SJSA1 (cell line): ENCODE measurements around the gene PPM1L. TPM values are rescaled to one million over a fixed set of nuclear protein-coding genes. Genes with fewer than 3 reads are reported as not detected.
"Not testable (repeated sequence)": the region's sequence is repeated elsewhere in the genome, so short reads cannot be mapped to it uniquely, and the experiment has no call there.

Experiments used
- DNase-seq, 2 experiments: peaks; one replicate each; pipeline ENCODE4 v3.0.0-alpha.2; 2015 to 2020; ENCODE audit warnings: low spot score in 2 of 2, low read depth in 1 of 2
- H3K27ac ChIP-seq: fragments of 250-450 bp; sonication (Bioruptor Pico); 2 replicates; pipeline ENCODE4 v1.5.1; 2020; ENCODE audit warnings: mild to moderate bottlenecking, moderate library complexity
- H3K27me3 ChIP-seq: fragments of 250-450 bp; sonication (Bioruptor Pico); replicated peaks from 2 replicates; pipeline ENCODE4 v1.5.1; 2020; ENCODE audit warnings: mild to moderate bottlenecking, moderate library complexity
- H3K36me3 ChIP-seq: fragments of 250-450 bp; sonication (Bioruptor Pico); 2 replicates; pipeline ENCODE4 v1.5.1; 2020; ENCODE audit warnings: mild to moderate bottlenecking
- H3K4me1 ChIP-seq: fragments of 250-450 bp; sonication (Bioruptor Pico); replicated peaks from 2 replicates; pipeline ENCODE4 v1.6.1; 2021; ENCODE audit warnings: mild to moderate bottlenecking
- H3K4me3 ChIP-seq: fragments of 250-450 bp; sonication (Bioruptor Pico); 2 replicates; pipeline ENCODE4 v1.5.1; 2020; ENCODE audit warnings: mild to moderate bottlenecking
- H3K9me3 ChIP-seq: fragments of 250-450 bp; sonication (Bioruptor Pico); replicated peaks from 2 replicates; pipeline ENCODE4 v1.5.1; 2020; ENCODE audit warnings: mild to moderate bottlenecking
- total RNA-seq: library from RNA; depleted of rRNA; stranded (reverse); fragments of >200 nt; shearing (Covaris generic); gene quantifications from 2 replicates; pipeline ENCODE4 v1.2.3, GENCODE V29; 2014

PPM1L gene
- total RNA-seq, 1 experiment from 2014 or later, result 0.24 TPM

DNA sequence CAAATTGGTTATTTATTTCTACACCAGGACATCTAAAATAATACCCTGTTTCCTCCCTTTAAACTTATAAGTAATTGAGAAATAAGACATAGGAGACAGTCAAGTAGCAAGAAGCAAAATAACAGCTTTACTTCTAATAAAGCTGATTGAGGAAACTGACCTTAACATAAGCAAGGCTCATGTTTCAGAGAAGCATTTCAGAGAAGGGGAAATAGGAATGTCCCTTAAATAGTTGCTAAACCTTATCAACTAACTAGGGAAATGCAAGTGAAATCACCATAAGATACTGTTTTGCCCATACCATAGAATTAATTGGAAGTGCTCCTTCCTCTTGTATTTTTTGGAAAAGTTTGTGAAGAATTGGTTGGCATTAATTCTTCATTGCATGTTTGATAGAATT, 264.2 kb downstream of the PPM1L start:
- no peak overlapping the region for H3K4me3 ChIP-seq
- no peaks in the 10 kb centered on the region for H3K27me3 ChIP-seq
- DNase-seq, result no peak
- no peaks in the 10 kb centered on the region for H3K36me3 ChIP-seq
- H3K9me3 ChIP-seq, result no peaks in the 10 kb centered on the region; the same call in 1 of the 2 replicates
- no peaks in the 10 kb centered on the region for H3K4me1 ChIP-seq
- no peak overlapping the region for H3K27ac ChIP-seq

DNA sequence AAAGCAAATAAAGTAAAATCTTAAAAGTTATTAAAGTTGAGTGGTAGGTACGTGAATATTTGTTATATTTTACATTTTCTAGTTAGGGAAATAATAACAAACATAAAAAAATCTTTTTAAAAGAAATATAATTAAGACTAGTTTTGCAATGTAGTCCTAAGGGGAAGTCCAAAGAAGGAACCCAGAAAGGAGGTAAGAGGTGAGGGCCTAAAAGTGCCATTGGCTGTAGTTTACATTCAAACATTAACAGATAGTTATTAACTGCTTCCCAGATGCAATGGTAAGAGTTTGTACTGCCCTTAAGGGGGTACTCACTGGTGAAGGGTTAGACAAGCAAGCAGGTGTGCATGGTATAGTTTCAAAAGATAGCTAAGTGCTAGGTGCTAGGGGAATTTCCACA, 269.9 kb downstream of the PPM1L start:
- no peak overlapping the region for H3K27ac ChIP-seq
- H3K4me3 ChIP-seq, result no peak overlapping the region
- no peaks in the 10 kb centered on the region for H3K27me3 ChIP-seq
- no peaks in the 10 kb centered on the region; the same call in 1 of the 2 replicates for H3K9me3 ChIP-seq
- DNase-seq, result no peak
- H3K4me1 ChIP-seq, result no peaks in the 10 kb centered on the region
- no peaks in the 10 kb centered on the region for H3K36me3 ChIP-seq

DNA sequence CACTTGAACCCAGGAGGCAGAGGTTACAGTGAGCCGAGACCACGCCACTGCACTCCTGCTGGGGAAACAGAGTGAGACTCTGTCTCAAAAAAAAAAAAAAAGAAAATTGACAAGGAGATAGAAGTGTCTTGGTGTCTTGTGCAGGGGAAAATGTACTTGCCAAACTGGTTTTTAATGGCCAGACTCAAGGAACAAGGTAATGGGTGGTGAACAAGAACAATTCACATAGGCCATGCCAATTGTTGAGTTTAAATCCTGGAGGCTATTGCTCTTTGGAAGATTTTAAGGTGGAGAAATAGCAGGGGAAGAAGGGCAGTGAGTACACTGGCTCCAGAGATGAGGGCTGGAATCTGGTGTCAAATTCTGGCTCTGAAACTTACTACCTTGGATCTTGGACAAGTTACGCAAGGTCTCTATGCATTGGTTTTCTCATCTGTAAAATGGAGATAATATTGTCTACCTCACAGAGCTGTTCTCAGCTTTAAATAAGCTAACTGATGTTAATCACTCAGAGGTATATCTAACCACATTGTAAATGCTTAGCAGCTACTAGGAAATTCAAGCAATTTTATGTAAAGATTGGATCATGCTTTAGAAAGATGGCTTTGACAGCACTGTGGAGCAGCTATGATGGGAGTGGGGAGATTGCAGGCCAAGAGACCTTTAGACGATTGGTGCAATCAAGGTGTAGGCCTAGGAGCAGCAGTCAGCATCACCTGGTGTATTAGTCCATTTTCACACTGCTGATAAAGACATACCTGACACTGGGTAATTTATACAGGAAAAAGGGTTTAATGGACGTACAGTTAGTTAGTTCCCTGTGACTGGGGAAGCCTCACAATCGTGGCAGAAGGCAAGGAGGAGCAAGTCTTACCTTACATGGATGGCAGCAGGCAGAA, 270.8 kb downstream of the PPM1L start:
- Histone ChIP-seq H3K36me3 (no peaks in the 10 kb centered on the region), H3K9me3 (no peaks in the 10 kb centered on the region; the same call in 1 of the 2 replicates), H3K4me3 (no peak overlapping the region), H3K4me1 (no peaks in the 10 kb centered on the region), H3K27ac (no peak overlapping the region), H3K27me3 (no peaks in the 10 kb centered on the region)
- no peak for DNase-seq

DNA sequence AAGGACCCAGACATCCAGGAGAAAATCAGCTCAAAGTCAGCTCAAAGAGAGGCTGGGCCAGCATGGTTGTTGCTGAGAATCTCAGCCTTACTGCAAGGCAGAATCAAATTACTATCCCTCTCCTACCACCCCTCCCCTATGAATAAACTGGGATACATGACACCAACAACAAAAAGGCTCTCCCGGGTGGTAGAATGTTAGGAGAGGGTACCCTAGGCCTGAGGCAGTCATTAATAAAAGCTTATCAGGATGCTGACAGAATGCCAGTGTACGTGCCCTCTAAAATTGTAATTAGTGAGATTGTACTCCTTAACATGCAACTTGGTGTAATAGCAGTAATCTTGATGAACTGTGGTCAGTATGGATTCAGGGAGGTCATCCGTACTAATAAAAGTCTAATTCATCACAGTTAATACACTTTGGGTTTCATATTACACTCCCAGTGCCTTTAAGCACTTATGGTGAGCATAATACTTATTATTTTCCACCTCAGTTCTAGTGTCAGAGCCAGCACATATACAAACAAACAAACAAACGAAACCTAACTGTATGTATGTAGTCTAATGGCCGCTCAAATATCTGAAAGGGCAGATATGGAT, 272.6 kb downstream of the PPM1L start:
- no peaks in the 10 kb centered on the region for H3K36me3 ChIP-seq
- no peak for DNase-seq
- H3K27ac ChIP-seq, result no peak overlapping the region
- no peaks in the 10 kb centered on the region for H3K27me3 ChIP-seq
- H3K9me3 ChIP-seq, result no peaks in the 10 kb centered on the region
- H3K4me3 ChIP-seq, result no peak overlapping the region
- no peaks in the 10 kb centered on the region for H3K4me1 ChIP-seq

DNA sequence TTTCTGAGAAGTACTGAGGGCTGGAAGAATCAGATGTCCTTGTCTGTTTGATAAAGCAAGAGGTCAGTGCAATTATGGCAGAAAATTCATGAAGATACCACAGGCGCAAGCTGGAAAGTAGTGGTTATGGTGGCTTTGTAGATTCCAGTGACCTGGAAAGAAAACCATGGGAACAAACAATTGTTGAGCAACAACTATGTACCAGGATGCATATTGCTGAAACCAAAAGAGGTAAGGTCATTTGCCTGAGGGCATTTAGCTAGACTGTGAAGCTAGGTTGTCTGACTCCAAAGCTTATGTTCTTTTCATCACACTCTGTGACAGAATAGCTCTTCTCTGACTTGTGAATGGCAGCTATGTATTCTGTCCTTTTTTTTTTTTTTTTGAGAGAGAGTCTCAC, 275.1 kb downstream of the PPM1L start:
- H3K36me3 ChIP-seq, result no peaks in the 10 kb centered on the region
- no peak for DNase-seq
- peaks cover 14% of the 10 kb centered on the region for H3K4me1 ChIP-seq
- H3K9me3 ChIP-seq, result no peaks in the 10 kb centered on the region
- no peaks in the 10 kb centered on the region for H3K27me3 ChIP-seq
- H3K27ac ChIP-seq, result no peak overlapping the region
- H3K4me3 ChIP-seq, result no peak overlapping the region

DNA sequence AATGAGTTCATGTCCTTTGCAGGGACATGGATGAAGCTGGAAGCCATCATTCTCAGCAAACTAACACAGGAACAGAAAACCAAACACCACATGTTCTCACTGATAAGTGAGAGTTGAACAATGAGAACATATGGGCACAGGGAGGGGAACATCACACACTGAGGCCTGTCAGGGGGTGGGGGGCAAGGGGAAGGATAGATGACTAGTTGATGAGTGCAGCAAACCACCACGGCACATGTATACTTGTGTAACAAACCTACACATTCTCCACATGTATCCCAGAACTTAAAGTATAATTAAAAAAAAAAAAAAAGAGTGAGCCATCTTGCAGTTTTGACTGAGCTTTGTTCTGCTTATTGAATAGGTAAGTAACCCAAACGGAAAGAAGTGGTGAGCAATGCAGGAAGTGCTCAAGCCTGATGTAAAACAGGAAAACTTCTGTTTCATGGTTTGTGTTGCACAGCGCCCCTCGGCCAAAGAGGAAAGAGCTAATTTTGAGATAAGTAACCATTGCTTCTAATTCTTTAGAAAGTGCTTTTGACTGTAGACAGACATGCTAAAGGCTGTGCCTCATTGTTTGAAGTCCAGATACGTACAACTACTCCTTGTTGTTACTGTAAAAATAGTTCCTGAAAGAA, 279.0 kb downstream of the PPM1L start:
- Histone ChIP-seq H3K4me1 (peaks cover 19% of the 10 kb centered on the region), H3K27ac (peak overlapping the region; percentile 67)
- H3K4me3 ChIP-seq, H3K27me3 ChIP-seq, H3K9me3 ChIP-seq, H3K36me3 ChIP-seq, DNase-seq: not testable (repeated sequence)

DNA sequence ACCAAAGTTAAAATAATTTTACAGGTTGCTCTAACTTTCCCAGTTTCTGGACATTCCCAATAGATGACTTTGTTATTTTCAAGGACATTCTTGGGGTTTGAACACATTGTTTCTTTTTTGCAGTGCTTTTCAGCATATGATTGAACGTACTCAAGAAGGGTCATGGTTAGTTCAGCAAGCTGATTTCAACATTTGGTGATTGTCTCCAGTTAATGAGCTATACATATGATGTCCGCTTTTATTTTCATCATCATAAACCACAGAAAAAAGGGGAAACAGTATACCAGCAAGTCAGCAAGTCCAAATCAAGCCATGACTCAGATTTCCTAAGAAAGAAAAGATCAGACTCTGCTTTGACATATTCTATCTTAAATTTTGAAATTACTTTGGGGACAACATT, 279.7 kb downstream of the PPM1L start:
- Histone ChIP-seq H3K4me1 (peaks cover 19% of the 10 kb centered on the region), H3K9me3 (no peaks in the 10 kb centered on the region), H3K36me3 (no peaks in the 10 kb centered on the region), H3K27ac (peak overlapping the region; percentile 67), H3K27me3 (no peaks in the 10 kb centered on the region), H3K4me3 (no peak overlapping the region)
- peak in 1 of 2 experiments; percentile 65 for DNase-seq

DNA sequence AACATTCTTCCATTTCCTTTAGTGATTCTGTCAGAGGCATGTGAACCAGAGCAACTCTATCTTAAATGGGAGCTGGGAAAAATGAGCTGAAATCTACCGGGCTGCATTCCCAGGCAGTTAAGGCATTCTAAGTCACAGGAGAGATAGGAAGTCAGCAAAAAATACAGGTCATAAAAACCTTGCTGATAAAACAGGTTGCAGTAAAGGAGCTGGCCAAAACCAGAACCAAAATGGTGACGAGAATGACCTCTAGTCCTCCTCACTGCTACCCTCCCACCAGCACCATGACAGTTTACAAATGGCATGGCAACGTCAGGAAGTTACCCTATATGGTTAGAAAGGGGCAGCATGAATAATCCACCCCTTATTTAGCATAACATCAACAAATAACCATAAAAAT, 282.7 kb downstream of the PPM1L start:
- H3K36me3 ChIP-seq, result no peaks in the 10 kb centered on the region
- no peaks in the 10 kb centered on the region for H3K27me3 ChIP-seq
- no peak for DNase-seq
- no peak overlapping the region for H3K4me3 ChIP-seq
- no peak overlapping the region for H3K27ac ChIP-seq
- H3K4me1 ChIP-seq, result peaks cover 40% of the 10 kb centered on the region
- H3K9me3 ChIP-seq, result no peaks in the 10 kb centered on the region

DNA sequence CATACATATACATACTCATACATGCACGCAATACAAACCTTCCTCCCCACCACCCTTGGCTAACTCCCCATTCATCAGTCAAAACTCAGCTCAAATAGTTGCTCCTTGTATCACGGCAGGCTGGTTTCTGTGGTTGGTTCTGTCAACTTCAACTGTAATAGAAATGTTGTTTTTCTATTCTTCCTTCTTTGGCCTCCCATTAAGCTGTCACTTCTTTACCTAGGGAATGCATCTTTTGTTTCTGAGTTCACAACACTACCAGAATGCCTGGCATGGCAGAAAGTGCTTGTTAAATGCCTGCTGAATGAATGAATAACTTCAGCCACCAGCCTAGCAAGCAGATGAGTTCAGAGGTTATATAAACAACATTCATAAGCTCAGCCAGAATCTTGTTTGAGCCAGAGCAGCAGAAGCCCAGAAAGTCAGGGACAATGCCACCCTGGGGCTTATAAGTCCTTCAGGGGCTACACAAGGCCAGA, 286.0 kb downstream of the PPM1L start:
- peak; percentile 69 to 89 for DNase-seq

DNA sequence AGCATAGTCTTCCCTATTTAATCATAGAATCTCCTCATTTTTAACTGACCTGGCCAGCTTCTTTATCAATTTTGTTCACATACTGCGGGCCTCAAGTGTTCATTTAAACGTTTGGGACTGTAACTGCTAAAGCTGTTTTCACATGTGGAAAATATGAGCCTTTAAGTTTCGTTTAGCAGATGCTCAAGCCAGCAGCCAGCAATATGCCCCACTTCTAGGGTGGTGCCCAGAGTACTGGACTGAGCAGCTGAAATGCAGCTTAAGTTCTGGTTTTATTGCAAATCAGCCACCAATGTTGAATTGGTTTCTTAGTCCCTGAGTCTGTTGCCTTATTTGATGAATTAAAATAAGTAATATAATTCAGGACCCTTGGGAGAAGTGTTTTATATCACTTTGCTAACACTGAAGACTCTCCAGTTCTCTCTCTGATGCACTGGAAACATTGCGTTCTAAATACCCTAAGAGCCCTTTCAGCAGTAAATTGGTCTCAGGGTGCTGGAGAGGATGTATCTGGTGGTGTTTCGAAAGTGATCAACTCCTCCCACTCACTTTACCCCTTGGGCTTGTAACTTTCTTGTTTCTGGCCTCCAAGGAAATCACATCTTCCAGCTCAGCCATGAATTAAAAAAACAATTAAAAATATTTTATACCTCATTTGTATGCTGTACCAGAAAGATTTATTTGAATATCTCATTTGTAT, 287.5 kb downstream of the PPM1L start:
- Histone ChIP-seq H3K4me3 (no peak overlapping the region), H3K27ac (peak overlapping the region; percentile 66; the same call in 1 of the 2 replicates), H3K27me3 (no peaks in the 10 kb centered on the region), H3K36me3 (no peaks in the 10 kb centered on the region), H3K9me3 (no peaks in the 10 kb centered on the region), H3K4me1 (peaks cover 21% of the 10 kb centered on the region)
- no peak for DNase-seq

More for the DNA sequence above, 286.0 kb downstream of the PPM1L start:
- Histone ChIP-seq H3K27me3 (no peaks in the 10 kb centered on the region), H3K27ac (peak overlapping the region; percentile 86), H3K9me3 (no peaks in the 10 kb centered on the region), H3K4me3 (no peak overlapping the region), H3K36me3 (no peaks in the 10 kb centered on the region), H3K4me1 (peaks cover 21% of the 10 kb centered on the region)

DNA sequence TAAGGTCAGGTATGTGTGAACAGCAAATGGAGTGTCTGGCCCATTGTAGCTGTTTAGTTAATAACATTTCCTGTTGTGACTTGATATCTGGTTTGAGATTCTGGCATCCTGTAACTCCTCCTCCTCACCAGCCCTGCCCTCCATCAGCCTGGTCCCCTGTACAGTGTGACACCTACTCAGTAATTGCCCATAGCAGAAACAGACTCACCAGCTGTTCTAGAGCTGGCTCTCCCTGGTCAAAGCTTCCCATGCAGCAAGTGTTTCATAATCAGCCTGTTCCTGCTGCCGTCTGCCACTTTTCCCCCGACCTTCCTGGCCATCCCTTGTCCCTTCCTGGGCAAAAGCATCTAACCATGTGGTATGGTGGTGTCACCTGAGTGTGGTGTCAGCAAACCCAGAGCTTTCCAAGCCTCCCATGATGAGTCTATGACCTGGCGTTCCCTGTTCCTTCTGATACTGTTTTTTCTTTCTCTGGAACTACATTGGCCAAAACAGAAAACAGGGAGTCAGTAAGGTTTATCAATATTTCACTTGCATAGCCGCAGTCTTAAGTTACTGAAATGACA, 293.7 kb downstream of the PPM1L start:
- Histone ChIP-seq H3K27ac (no peak overlapping the region), H3K9me3 (no peaks in the 10 kb centered on the region), H3K4me1 (no peaks in the 10 kb centered on the region), H3K4me3 (no peak overlapping the region), H3K36me3 (no peaks in the 10 kb centered on the region), H3K27me3 (no peaks in the 10 kb centered on the region)
- no peak for DNase-seq

DNA sequence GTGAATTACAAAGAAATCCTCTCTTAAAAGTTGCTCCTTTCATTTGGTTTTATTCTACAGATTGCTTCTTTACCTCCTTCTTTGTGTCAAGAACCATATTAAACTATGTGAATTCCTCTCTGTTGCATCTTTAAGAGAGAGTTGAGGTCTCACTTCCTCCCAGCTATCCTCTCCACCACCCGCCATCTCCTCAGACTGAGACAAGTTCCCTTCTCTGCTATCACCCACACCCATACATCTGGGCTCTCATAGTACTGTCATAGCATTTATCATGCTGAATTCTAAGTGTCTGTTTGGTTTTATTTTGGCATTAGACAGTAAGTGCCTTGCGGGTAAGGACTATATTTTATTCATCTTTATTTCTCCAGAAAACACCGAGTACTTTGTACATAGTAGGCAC, 294.9 kb downstream of the PPM1L start:
- no peak overlapping the region for H3K27ac ChIP-seq
- H3K4me1 ChIP-seq, result no peaks in the 10 kb centered on the region
- no peak for DNase-seq
- H3K4me3 ChIP-seq, result no peak overlapping the region
- H3K9me3 ChIP-seq, result no peaks in the 10 kb centered on the region
- no peaks in the 10 kb centered on the region for H3K27me3 ChIP-seq
- H3K36me3 ChIP-seq, result no peaks in the 10 kb centered on the region

DNA sequence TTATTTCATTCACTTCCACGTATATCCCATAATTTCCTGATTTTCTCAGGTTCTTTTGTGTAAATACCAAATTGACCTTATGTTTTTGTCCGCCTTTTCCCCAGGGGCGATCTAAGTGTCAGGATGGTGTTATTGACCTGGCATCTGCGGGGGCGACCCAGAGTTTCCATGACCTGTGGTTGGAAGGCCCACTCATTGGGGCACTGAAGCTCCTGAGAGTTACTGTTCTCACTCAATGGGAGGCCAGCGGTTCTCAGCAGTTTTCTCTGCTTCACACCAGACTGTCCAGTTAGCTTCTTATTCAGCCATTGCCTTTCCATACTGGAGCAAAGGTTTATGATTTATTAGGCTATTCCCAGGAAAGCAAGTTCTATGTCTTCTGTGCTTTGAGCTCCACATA, 295.8 kb downstream of the PPM1L start:
- H3K4me1 ChIP-seq, result no peaks in the 10 kb centered on the region
- H3K27me3 ChIP-seq, result no peaks in the 10 kb centered on the region
- H3K4me3 ChIP-seq, result no peak overlapping the region
- no peak for DNase-seq
- no peak overlapping the region for H3K27ac ChIP-seq
- no peaks in the 10 kb centered on the region for H3K9me3 ChIP-seq
- no peaks in the 10 kb centered on the region for H3K36me3 ChIP-seq
